Measurements from ENCODE around the gene DOCK9. TPM values are rescaled to one million over a fixed set of nuclear protein-coding genes. Genes with fewer than 3 reads are reported as not detected.

DOCK9 gene
- total RNA-seq, 1 donor from 2014 or later, result 43.5 TPM

GRCh38 chr13:98978280-98978679, 416 bp upstream of the DOCK9 start:
- no peak overlapping the region for H3K27ac Mint-ChIP-seq
- no peaks in the 10 kb centered on the region for H3K27me3 Mint-ChIP-seq
- DNase-seq, result no peak
- intact Hi-C loops (cut with micrococcal nuclease), result no loop called here
- H3K9me3 Mint-ChIP-seq, result peaks cover 3% of the 10 kb centered on the region
- peaks cover 48% of the 10 kb centered on the region for H3K4me1 Mint-ChIP-seq
- H3K4me3 Mint-ChIP-seq, result no peak overlapping the region
- no peaks in the 10 kb centered on the region for H3K36me3 Mint-ChIP-seq (ENCODE audit: low read depth)

DNA sequence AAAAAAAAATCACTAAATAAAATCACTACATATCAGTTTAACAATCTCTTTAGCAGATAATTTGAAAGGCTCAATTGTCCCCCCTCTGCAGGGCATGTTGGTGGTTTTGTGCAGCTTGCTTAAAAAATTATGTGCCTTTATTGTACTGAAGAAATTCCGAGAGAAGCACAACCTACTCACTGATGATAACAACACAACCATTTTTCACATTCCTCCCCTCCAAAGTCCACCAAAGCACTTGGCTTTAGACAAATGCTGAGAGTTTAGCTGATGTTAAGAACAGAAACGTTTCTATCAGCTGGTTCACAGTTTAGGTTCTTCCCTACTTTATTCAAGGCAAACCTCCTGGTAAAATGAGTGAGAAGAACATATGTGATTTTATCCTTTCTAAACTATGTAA, 923 bp downstream of the DOCK9 start:
- Mint-ChIP-seq H3K4me1 (peaks cover 36% of the 10 kb centered on the region), H3K27me3 (no peaks in the 10 kb centered on the region), H3K36me3 (ENCODE audit: low read depth) (no peaks in the 10 kb centered on the region), H3K27ac (no peak overlapping the region), H3K4me3 (no peak overlapping the region), H3K9me3 (peaks cover 3% of the 10 kb centered on the region)
- intact Hi-C loops (cut with micrococcal nuclease), result no loop called here
- no peak for DNase-seq

GRCh38 chr13:98976338-98976737, 1.5 kb downstream of the DOCK9 start:
- Mint-ChIP-seq H3K27ac (no peak overlapping the region), H3K9me3 (no peaks in the 10 kb centered on the region), H3K36me3 (ENCODE audit: low read depth) (no peaks in the 10 kb centered on the region), H3K4me1 (peaks cover 30% of the 10 kb centered on the region), H3K27me3 (no peaks in the 10 kb centered on the region), H3K4me3 (no peak overlapping the region)
- DNase-seq, result no peak
- intact Hi-C loops (cut with micrococcal nuclease), result no loop called here

DNA sequence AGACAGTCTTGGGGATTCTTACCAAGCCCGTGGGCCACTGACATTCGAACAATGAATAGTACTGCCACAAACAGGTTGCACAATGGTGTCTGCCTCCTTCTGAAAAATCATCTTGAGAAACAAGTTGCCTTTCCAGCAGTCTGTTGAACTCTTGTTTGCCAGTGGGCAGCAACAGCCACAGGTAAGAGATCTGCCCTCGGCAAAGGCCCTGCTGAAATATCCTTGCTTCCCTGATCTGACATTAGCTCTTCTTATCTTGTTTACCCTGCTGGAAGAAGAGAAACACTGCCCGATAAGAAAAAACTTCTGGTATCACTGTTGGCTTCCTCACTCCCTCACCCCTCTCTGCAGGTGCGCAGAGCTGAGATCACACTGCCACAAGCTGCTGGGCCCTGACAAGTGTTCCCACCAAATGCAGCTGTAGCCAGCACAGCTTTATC, 2.0 kb downstream of the DOCK9 start:
- intact Hi-C loops (cut with micrococcal nuclease), result no loop called here
- Mint-ChIP-seq H3K27ac (no peak overlapping the region), H3K9me3 (no peaks in the 10 kb centered on the region), H3K27me3 (no peaks in the 10 kb centered on the region), H3K4me3 (no peak overlapping the region), H3K4me1 (peaks cover 29% of the 10 kb centered on the region), H3K36me3 (ENCODE audit: low read depth) (no peaks in the 10 kb centered on the region)
- DNase-seq, result no peak

- no peak overlapping the region for H3K4me3 Mint-ChIP-seq
- no peaks in the 10 kb centered on the region for H3K36me3 Mint-ChIP-seq (ENCODE audit: low read depth)
- no peak for DNase-seq
- H3K27ac Mint-ChIP-seq, result no peak overlapping the region
- H3K4me1 Mint-ChIP-seq, result peaks cover 35% of the 10 kb centered on the region
- intact Hi-C loops (cut with micrococcal nuclease), result no loop called here
- no peaks in the 10 kb centered on the region for H3K27me3 Mint-ChIP-seq
- H3K9me3 Mint-ChIP-seq, result no peaks in the 10 kb centered on the region
Measured at GRCh38 chr13:98974053-98974452, 3.8 kb downstream of the DOCK9 start.

DNA sequence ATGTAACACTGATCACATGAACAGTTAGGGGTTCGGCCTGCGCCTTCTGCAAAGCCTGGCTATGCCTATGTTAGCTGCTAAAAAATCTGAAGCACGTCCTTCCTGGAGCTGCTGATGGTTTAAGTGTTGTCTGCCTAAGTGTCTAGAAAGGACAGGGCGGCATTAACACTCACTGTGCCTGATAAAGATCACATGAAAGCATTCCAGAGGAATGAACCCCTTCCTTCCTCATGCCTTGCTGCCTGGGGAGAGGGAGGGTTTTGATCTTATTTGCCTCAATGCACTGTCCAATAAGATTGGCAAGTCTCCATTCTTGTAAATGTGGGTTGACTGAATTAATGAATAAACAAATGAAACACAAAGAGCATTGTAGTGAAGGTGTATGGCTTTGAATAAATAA, 5.2 kb downstream of the DOCK9 start:
- Mint-ChIP-seq H3K9me3 (no peaks in the 10 kb centered on the region), H3K36me3 (ENCODE audit: low read depth) (no peaks in the 10 kb centered on the region), H3K4me1 (peaks cover 35% of the 10 kb centered on the region), H3K4me3 (no peak overlapping the region), H3K27me3 (no peaks in the 10 kb centered on the region), H3K27ac (no peak overlapping the region)
- intact Hi-C loops (cut with micrococcal nuclease), result no loop called here
- DNase-seq, result no peak

- H3K9me3 Mint-ChIP-seq, result no peaks in the 10 kb centered on the region
Measured at GRCh38 chr13:98972059-98972458, 5.8 kb downstream of the DOCK9 start.

DNA sequence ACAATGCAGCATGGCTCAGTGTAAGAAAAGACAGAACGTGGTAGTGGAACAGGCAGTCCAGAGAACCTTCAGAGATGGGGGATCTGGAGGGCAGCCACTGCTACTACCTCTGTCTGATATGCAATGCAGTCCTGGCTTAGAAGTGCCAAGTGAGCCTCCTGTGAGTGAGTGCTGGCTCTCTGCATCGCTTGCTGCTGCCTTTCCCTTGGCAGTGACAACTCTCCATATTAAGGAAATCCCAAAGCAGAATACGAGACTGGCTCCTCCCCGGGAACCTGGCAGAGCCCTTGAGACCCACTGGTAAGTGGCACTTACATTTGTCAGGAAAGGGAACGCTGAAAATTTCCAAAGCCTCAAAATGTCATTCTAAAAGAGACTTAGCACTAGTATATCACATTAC, 7.5 kb downstream of the DOCK9 start:
- Mint-ChIP-seq H3K27me3 (no peaks in the 10 kb centered on the region), H3K27ac (no peak overlapping the region), H3K4me3 (no peak overlapping the region), H3K36me3 (ENCODE audit: low read depth) (no peaks in the 10 kb centered on the region), H3K4me1 (peaks cover 18% of the 10 kb centered on the region), H3K9me3 (no peaks in the 10 kb centered on the region)
- DNase-seq, result no peak
- intact Hi-C loops (cut with micrococcal nuclease), result no loop called here

More at GRCh38 chr13:98972059-98972458, 5.8 kb downstream of the DOCK9 start:
- intact Hi-C loops (cut with micrococcal nuclease), result no loop called here
- H3K4me1 Mint-ChIP-seq, result peaks cover 31% of the 10 kb centered on the region
- DNase-seq, result no peak
- H3K27ac Mint-ChIP-seq, result no peak overlapping the region
- no peaks in the 10 kb centered on the region for H3K36me3 Mint-ChIP-seq (ENCODE audit: low read depth)
- H3K4me3 Mint-ChIP-seq, result no peak overlapping the region
- no peaks in the 10 kb centered on the region for H3K27me3 Mint-ChIP-seq

GRCh38 chr13:98967491-98967890, 10.4 kb downstream of the DOCK9 start:
- Mint-ChIP-seq H3K36me3 (ENCODE audit: low read depth) (peaks cover 6% of the 10 kb centered on the region), H3K4me3 (no peak overlapping the region)
- intact Hi-C loops (cut with micrococcal nuclease), result no loop called here

GRCh38 chr13:98966019-98966418, 11.8 kb downstream of the DOCK9 start:
- DNase-seq, result no peak
- H3K27me3 Mint-ChIP-seq, result no peaks in the 10 kb centered on the region
- no peaks in the 10 kb centered on the region for H3K9me3 Mint-ChIP-seq
- no peak overlapping the region for H3K4me3 Mint-ChIP-seq
- peaks cover 9% of the 10 kb centered on the region for H3K4me1 Mint-ChIP-seq
- intact Hi-C loops (cut with micrococcal nuclease), result no loop called here
- peaks cover 6% of the 10 kb centered on the region for H3K36me3 Mint-ChIP-seq (ENCODE audit: low read depth)
- H3K27ac Mint-ChIP-seq, result no peak overlapping the region

More at GRCh38 chr13:98967491-98967890, 10.4 kb downstream of the DOCK9 start:
- Mint-ChIP-seq H3K9me3 (no peaks in the 10 kb centered on the region), H3K27me3 (no peaks in the 10 kb centered on the region), H3K27ac (no peak overlapping the region), H3K4me1 (peaks cover 9% of the 10 kb centered on the region)
- no peak for DNase-seq

GRCh38 chr13:98965325-98965724, 12.5 kb downstream of the DOCK9 start:
- Mint-ChIP-seq H3K27ac (no peak overlapping the region), H3K27me3 (no peaks in the 10 kb centered on the region)
- intact Hi-C loops (cut with micrococcal nuclease), result no loop called here

DNA sequence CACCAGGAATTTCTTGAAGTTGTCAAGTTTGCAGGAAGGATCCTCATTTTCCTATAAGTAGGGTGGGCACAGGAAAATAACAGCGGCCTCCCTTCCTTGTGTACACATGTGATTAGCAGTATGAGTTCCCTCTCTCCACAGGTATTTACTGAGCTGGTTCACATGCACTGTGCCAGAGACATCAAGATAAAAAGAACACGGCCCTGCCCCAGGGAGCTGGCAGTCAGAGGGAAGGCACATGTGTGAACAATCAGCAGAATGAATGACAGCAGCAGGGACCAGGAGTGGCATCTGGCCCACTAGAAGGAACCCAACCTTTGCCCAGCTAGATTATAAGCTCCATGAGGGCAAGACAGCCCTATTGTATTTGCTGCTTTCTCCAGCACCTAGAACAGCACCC, 13.9 kb downstream of the DOCK9 start:
- H3K9me3 Mint-ChIP-seq, result no peaks in the 10 kb centered on the region
- H3K4me1 Mint-ChIP-seq, result peaks cover 7% of the 10 kb centered on the region
- H3K36me3 Mint-ChIP-seq (ENCODE audit: low read depth), result peaks cover 6% of the 10 kb centered on the region
- H3K27me3 Mint-ChIP-seq, result no peaks in the 10 kb centered on the region
- DNase-seq, result no peak
- no peak overlapping the region for H3K27ac Mint-ChIP-seq
- H3K4me3 Mint-ChIP-seq, result no peak overlapping the region
- intact Hi-C loops (cut with micrococcal nuclease), result no loop called here

More at GRCh38 chr13:98965325-98965724, 12.5 kb downstream of the DOCK9 start:
- Mint-ChIP-seq H3K36me3 (ENCODE audit: low read depth) (peaks cover 6% of the 10 kb centered on the region), H3K4me3 (no peak overlapping the region), H3K4me1 (peaks cover 11% of the 10 kb centered on the region), H3K9me3 (no peaks in the 10 kb centered on the region)
- no peak for DNase-seq

- Mint-ChIP-seq H3K4me3 (no peak overlapping the region), H3K4me1 (peaks cover 5% of the 10 kb centered on the region), H3K27me3 (no peaks in the 10 kb centered on the region), H3K9me3 (no peaks in the 10 kb centered on the region), H3K36me3 (ENCODE audit: low read depth) (peaks cover 6% of the 10 kb centered on the region), H3K27ac (no peak overlapping the region)
- no peak for DNase-seq
- intact Hi-C loops (cut with micrococcal nuclease), result no loop called here
Measured at GRCh38 chr13:98962901-98963590, 14.8 kb downstream of the DOCK9 start.

DNA sequence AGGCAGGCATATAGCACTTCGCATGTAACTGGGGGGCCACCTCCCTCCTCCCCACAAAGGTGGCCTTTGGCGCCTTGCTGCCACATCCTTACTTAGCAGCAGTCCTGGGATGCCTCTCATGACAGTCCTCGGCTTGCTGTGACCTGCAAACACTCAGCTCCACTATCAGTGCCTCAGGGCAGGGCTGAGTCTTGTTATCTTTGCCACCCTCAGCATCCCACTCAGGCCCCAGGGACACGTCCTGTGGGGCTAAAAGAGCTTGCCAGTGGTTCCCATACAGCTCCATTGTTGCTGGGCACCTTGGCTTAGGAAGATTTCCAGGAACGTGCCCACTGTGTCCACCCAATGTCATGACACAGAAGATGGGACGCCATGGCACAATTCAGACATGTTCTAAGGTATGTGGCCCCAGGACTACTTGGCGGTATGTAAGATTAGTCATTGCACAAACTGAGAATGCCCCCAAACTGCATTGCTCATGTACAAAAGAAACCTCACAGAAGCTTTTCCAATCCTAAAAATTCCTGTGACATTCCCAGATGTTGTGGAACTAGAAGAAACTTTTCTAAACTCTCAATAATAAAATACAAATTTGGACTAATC, 16.3 kb downstream of the DOCK9 start:
- Mint-ChIP-seq H3K4me3 (no peak overlapping the region), H3K36me3 (ENCODE audit: low read depth) (peaks cover 6% of the 10 kb centered on the region), H3K4me1 (peaks cover 5% of the 10 kb centered on the region), H3K27ac (no peak overlapping the region), H3K9me3 (no peaks in the 10 kb centered on the region), H3K27me3 (no peaks in the 10 kb centered on the region)
- intact Hi-C loops (cut with micrococcal nuclease), result no loop called here
- no peak for DNase-seq
